T-helper 17 cell (primary cell): Measurements from ENCODE around the gene APC2. TPM values are rescaled to one million over a fixed set of nuclear protein-coding genes. Genes with fewer than 3 reads are reported as not detected.
A peak's percentile ranks its signal among the peaks of the same experiment; 100 is the strongest.
"Not testable (repeated sequence)": the region's sequence is repeated elsewhere in the genome, so short reads cannot be mapped to it uniquely, and the experiment has no call there.

Experiments
- ATAC-seq: fragments of 150-1000 bp; cut with Tn5 transposase; 2 replicates; pipeline ENCODE4 v1.10.0; 2021; ENCODE audit warnings: mild to moderate bottlenecking, moderate library complexity
- DNase-seq, 3 donors: peaks; one replicate each; pipeline versions ENCODE4 v3.0.0 to v3.0.0-alpha.2; 2020 to 2021
- H3K9me3 ChIP-seq: one replicate; pipeline ENCODE4 v1.7.0; 2013; ENCODE audit warnings: low read length, mild to moderate bottlenecking; ENCODE audit not compliant: control insufficient read depth, poor library complexity, severe bottlenecking
- H3K27ac Mint-ChIP-seq: one replicate; pipeline ENCODE4 v1.8.0; 2022; ENCODE audit warnings: mild to moderate bottlenecking, moderate library complexity, mixed read lengths
- H3K27me3 Mint-ChIP-seq: one replicate; pipeline ENCODE4 v1.8.0; 2022; ENCODE audit warnings: mixed read lengths
- H3K36me3 Mint-ChIP-seq: one replicate; pipeline ENCODE4 v1.8.0; 2022; ENCODE audit warnings: low read depth, mixed read lengths
- H3K4me1 Mint-ChIP-seq: one replicate; pipeline ENCODE4 v1.8.0; 2022; ENCODE audit warnings: mild to moderate bottlenecking, mixed read lengths
- H3K4me3 Mint-ChIP-seq: one replicate; pipeline ENCODE4 v1.8.0; 2022; ENCODE audit warnings: mild to moderate bottlenecking, moderate library complexity, mixed read lengths
- total RNA-seq, 4 donors: library from RNA in 2 of 4; stranded (reverse) in 2 of 4; gene quantifications; one replicate each; pipeline ENCODE4 v1.2.3 and lab custom pipeline; 2022 to 2026

The APC2 gene
- total RNA-seq, 2 donors from 2014 or later: 0.07 to 0.44 TPM

DNA sequence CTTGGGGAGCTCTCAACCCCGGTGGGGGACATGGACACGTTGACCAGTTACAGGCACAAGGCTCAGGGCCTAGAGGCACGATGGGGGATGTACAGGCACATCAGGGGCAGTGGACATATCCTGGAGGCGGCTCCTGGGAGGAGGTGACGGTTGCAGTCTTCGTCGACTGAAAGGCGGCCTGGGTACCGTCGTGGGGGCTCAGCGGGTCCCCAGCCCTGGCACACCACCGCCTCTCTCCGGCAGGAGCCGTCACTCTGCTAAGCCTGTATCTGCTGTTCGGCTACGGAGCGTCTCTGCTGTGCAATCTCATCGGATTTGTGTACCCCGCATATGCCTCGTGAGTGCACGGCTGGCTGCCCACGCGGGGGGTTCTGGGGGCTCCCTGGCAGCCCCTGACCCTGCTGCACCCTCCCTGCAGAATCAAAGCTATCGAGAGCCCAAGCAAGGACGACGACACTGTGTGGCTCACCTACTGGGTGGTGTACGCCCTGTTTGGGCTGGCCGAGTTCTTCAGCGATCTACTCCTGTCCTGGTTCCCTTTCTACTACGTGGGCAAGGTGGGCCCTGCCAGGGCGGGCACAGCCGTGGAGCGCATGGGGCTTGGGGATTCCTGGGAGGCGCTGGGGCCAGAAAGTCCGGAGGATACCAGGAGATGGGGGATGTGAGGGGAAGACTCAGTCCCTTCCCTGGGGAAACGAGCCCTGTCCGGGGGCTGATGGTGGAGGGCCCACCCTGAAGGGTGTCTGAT, 45.3 kb downstream of the APC2 start:
- DNase-seq (no peak), ATAC-seq (no peak)
- Mint-ChIP-seq H3K4me3 (no peak overlapping the region), H3K4me1 (peaks cover 8% of the 10 kb centered on the region), H3K27ac (no peak overlapping the region), H3K36me3 (no peaks in the 10 kb centered on the region), H3K27me3 (no peaks in the 10 kb centered on the region)
- no peaks in the 10 kb centered on the region for H3K9me3 ChIP-seq

DNA sequence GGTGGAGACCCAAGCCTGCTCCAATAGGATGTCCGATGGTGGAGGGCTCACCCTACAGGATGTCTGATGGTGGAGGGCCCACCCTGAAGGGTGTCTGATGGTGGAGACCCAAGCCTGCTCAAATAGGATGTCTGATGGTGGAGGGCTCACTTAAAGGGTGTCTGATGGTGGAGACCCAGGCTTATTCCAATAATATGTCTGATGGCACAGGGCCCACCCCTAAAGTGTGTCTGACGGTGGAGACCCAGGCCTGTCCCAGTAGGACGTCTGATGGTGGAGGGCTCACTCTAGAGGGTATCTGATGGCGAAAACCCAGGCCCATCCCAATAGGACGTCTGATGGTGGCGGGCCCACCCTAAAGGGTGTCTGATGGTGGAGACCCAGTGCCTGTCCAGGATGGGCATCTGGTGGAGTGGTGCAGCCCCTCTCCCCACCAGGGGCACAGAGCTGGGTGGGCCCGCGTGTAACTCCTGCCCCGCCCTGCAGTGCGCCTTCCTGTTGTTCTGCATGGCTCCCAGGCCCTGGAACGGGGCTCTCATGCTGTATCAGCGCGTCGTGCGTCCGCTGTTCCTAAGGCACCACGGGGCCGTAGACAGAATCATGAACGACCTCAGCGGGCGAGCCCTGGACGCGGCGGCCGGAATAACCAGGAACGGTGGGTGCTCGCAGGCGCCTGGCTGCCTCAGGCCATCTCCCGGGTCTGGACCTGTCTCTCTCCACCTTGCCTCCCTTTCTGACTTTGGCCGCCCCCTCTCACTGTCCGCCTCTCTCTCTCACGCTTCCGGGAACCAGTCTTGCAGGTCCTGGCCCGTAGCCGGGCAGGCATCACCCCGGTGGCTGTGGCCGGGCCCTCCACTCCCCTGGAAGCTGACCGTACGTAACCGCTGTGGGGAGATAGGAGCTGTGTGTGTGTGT, 46.1 kb downstream of the APC2 start:
- Mint-ChIP-seq H3K4me1 (peaks cover 5% of the 10 kb centered on the region), H3K4me3 (no peak overlapping the region), H3K27me3 (no peaks in the 10 kb centered on the region), H3K36me3 (no peaks in the 10 kb centered on the region), H3K27ac (no peak overlapping the region)
- DNase-seq: no peak
- H3K9me3 ChIP-seq: no peaks in the 10 kb centered on the region
- no peak for ATAC-seq

DNA sequence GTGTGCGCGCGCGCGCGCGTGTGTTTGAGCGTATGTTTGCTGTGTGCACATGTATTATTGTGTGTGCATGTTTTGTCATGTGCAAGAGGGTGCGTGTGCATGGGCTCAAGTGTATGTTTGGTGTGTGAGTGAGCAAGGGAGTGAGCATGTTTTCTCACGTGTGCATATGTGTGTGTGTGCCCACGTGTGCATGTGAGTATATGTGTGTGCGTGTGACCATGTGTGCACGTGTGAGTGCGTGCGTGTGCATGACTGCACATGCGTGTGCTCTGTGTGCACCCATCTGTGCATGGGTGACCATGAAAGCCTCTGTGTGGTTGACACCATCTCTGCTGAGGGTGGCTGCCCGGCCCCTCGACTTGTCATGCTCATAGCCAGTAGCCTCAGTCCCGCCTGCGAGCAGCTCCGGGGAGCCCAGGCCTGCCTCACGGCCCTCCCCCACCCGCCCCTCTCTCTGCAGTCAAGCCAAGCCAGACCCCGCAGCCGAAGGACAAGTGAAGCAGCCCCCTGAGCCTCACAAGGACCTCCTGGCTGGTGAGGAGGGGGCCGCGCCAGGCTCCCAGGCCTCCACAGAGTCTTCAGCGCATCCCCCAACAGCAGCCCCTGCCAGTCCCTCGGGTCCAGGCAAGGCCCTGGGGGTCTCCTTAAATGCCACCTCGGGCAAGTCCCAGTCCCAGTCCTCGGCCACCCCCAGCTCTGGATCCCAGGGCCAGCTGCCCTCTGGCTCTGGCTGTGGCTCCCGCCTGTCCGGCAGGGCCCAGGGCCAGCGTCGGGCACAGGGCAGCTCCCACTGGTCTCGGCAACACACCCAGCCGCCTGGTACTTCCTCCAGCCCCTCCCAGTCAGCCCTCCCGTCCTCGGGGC, 47.0 kb downstream of the APC2 start:
- no peaks in the 10 kb centered on the region for H3K27me3 Mint-ChIP-seq
- no peak for DNase-seq

DNA sequence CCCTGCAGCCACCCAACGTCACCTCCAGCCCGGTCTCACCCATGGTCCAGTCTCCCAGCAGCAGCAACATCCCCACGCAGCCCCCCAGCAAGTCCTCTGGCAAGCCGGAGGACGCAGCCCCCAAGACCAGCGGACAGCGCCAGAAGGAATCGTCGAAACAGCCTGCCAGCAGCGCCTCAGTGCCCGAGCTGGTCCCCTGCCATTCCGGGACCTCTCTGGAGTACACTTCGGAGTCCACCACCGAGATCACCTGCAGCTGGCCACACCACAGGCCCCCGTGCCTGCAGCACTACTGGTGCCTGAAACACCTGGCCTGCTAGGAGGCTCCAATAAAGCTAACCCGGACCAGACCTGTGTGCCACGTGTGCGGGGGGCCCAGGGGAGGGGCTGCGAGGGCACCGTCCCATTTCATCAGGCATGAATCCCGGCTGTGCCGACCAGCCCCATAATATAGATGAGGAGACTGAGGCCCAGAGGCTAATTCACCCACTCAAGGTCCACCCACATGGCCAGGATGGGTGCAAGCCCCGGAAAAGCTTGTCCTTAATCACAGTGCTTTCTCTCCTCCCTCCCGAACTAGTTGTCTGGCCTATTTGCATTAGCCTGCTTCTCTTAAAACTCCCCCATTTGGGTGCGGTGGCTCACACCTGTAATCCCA, 47.8 kb downstream of the APC2 start:
- H3K27me3 Mint-ChIP-seq: no peaks in the 10 kb centered on the region
- H3K27ac Mint-ChIP-seq: no peak overlapping the region
- no peak overlapping the region for H3K4me3 Mint-ChIP-seq
- H3K4me1 Mint-ChIP-seq: no peaks in the 10 kb centered on the region
- no peaks in the 10 kb centered on the region for H3K9me3 ChIP-seq
- DNase-seq (no peak), ATAC-seq (no peak)
- no peaks in the 10 kb centered on the region for H3K36me3 Mint-ChIP-seq

More for the DNA sequence above, 47.0 kb downstream of the APC2 start:
- peaks cover under 1% of the 10 kb centered on the region for H3K4me1 Mint-ChIP-seq
- no peak overlapping the region for H3K27ac Mint-ChIP-seq
- no peaks in the 10 kb centered on the region for H3K9me3 ChIP-seq
- ATAC-seq: no peak
- no peak overlapping the region for H3K4me3 Mint-ChIP-seq
- H3K36me3 Mint-ChIP-seq: no peaks in the 10 kb centered on the region

- not testable (repeated sequence) for H3K4me1 Mint-ChIP-seq, H3K27me3 Mint-ChIP-seq, H3K9me3 ChIP-seq, ATAC-seq, DNase-seq, H3K4me3 Mint-ChIP-seq, H3K27ac Mint-ChIP-seq, H3K36me3 Mint-ChIP-seq
Measured at GRCh38 chr19:1499231-1499630, 49.3 kb downstream of the APC2 start.

DNA sequence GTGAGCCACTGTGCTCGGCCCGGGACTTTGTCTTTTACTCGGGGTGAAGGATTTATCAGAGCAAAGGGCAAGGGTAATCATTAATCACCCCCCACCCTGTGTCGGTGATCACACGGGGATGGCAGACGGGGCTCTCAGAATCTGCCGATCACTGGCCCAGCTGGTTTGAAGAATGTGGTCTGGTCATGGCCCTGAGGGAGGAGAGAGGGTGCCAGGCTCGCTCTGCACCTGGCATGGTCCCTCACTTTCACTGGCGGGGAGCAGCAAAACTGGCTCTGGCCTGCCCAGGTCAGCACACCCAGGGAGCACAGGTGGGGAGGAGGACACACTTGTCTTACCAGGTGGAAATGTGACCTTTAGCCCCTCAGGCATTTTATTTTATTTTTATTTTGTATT, 51.3 kb downstream of the APC2 start:
- Mint-ChIP-seq H3K4me1 (peaks cover 2% of the 10 kb centered on the region), H3K36me3 (no peaks in the 10 kb centered on the region), H3K27ac (peak overlapping the region; percentile 16)

DNA sequence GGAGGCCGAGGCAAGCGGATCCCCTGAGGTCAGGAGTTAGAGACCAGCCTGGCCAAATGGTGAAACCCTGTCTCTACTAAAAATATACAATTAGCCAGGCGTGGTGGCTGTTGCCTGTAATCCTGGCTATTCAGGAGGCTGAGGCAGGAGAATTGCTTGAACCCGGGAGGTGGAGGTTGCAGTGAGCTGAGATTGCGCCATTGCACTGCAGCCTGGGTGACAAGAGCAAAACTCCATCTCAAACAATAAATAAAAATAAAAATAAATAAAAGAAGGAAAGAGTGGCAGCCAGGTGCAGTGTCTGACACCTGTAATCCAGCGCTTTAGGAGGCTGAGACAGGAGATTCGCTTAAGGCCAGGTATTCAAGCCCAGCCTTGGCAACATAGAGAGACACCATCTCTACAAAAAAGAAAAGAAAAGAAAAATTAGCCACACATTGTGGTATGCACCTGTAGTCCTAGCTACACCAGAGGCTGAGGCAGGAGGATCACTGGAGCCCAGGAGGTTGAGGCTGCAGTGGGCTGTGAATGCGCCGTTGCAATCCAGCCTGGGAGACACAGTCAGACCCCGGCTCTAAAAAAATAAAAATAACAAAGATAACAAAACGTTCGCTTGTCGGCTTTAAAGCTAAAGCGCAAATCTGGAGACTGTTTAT, 52.6 kb downstream of the APC2 start:
- no peak for ATAC-seq
- H3K27ac Mint-ChIP-seq: no peak overlapping the region
- H3K4me3 Mint-ChIP-seq: no peak overlapping the region
- H3K9me3 ChIP-seq: no peaks in the 10 kb centered on the region
- no peaks in the 10 kb centered on the region for H3K27me3 Mint-ChIP-seq
- no peaks in the 10 kb centered on the region for H3K36me3 Mint-ChIP-seq
- DNase-seq: no peak
- peaks cover 3% of the 10 kb centered on the region for H3K4me1 Mint-ChIP-seq

More for the DNA sequence above, 51.3 kb downstream of the APC2 start:
- DNase-seq (no peak), ATAC-seq (no peak)
- no peaks in the 10 kb centered on the region for H3K9me3 ChIP-seq
- Mint-ChIP-seq H3K27me3 (no peaks in the 10 kb centered on the region), H3K4me3 (no peak overlapping the region)

GRCh38 chr19:1503089-1503924, 53.4 kb downstream of the APC2 start:
- Mint-ChIP-seq H3K27me3 (no peaks in the 10 kb centered on the region), H3K27ac (no peak overlapping the region), H3K36me3 (no peaks in the 10 kb centered on the region), H3K4me1 (peaks cover 8% of the 10 kb centered on the region), H3K4me3 (no peak overlapping the region)
- H3K9me3 ChIP-seq: no peaks in the 10 kb centered on the region
- ATAC-seq (no peak), DNase-seq (peak; percentile 51 to 58 (median 57))

DNA sequence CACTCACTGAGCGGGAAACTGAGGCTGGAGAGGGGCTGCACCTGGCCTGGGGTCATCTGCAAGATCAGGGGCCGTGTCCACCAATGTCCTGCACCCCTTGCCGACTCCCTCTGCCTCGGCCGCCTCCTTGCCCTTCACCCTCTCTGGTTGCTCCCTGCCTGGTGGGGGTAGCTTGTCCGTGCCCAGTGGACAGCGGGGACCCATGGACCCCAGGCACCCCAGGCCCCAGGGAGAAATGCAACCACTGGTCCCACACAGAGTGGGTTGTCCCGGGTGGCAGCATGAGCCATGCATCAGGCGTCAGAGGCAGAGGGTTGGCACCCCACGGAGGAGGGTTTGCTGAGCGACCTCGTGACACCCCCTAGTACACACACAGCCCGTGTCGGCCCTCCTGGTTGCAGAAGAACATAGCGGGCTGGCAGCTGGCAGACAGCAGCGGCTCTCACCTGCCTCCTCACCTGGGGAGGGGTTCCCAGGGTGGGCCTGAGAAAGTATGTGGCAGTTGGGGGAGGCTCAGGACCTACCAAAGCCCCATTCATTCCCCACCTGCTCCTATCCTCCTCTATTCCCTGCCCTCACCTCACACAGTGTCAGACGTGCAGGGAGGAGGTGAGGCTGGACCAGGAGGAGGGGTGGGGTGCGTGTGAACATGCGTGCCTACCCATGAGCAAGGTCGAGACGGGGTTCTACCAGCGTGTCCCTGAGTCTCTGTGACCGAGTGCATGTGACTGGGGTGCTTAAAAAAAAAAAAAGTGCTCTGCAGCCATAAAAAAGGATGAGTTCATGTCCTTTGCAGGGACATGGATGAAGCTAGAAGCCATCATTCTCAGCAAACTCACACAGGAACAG, 54.2 kb downstream of the APC2 start:
- Mint-ChIP-seq H3K4me3 (no peak overlapping the region), H3K27me3 (no peaks in the 10 kb centered on the region), H3K4me1 (peaks cover 8% of the 10 kb centered on the region), H3K36me3 (no peaks in the 10 kb centered on the region), H3K27ac (no peak overlapping the region)
- no peak for DNase-seq
- ATAC-seq: no peak
- H3K9me3 ChIP-seq: no peaks in the 10 kb centered on the region

DNA sequence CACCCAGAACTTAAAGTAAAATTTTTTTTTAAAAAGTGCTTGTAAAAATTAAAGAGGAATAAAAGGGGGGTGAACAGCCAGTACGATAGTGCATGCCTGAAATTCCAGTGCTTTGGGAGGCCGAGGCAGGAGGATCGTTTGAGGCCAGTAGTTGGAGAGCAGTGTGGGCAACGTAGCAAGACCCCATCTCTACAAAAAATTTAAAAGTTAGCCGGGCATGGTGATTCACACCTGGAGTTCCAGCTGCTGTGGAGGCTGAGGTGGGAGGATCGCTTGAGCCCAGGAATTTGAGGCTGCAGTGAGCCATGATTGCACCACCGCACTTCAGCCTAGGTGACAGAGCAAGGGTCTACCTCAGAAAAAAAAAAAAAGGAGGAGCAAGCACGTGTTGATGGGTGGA, 55.1 kb downstream of the APC2 start:
- DNase-seq (no peak), ATAC-seq (no peak)
- no peak overlapping the region for H3K27ac Mint-ChIP-seq
- H3K27me3 Mint-ChIP-seq: no peaks in the 10 kb centered on the region
- H3K4me3 Mint-ChIP-seq: no peak overlapping the region
- H3K9me3 ChIP-seq: no peaks in the 10 kb centered on the region
- H3K4me1 Mint-ChIP-seq: peaks cover 8% of the 10 kb centered on the region
- H3K36me3 Mint-ChIP-seq: peaks cover 3% of the 10 kb centered on the region
